ENCODE data around the gene PRDM16. TPM values are rescaled to one million over a fixed set of nuclear protein-coding genes. Genes with fewer than 3 reads are reported as not detected.

The PRDM16 gene
- total and polyA plus RNA-seq, 2 of the 8 experiments (the other 6 are each of a cell fraction or from before 2014, with no cell fraction given) = 0.39 to 0.43 TPM

- Histone ChIP-seq H3K9me3 (ENCODE audit: insufficient read depth in 2 of 2, low read depth in 1 of 2, low read length in 1 of 2) (no peaks in the 10 kb centered on the region; a peak in 1 of 4 replicates), H3K56ac (replicated peaks; ENCODE audit: insufficient read length, low read depth, low read length) (no peak overlapping the region), H2BK12ac (ENCODE audit: low read depth, low read length) (no peak overlapping the region), H2AK5ac (ENCODE audit: low read depth, low read length) (no peak overlapping the region), H4K5ac (ENCODE audit: insufficient read length, low read depth, low read length) (no peak overlapping the region), H4K8ac (ENCODE audit: extremely low read depth, insufficient read depth, low read length) (no peak overlapping the region), H2AFZ (ENCODE audit: low read length) (no peak overlapping the region), H3K4me1 (replicated peaks in 1 of 4; ENCODE audit: control insufficient read depth in 3 of 4, insufficient read depth in 4 of 4, low read length in 3 of 4) (no peaks in the 10 kb centered on the region), H2BK20ac (ENCODE audit: low read length) (no peak overlapping the region), H3K4ac (replicated peaks; ENCODE audit: insufficient read length, low read depth, low read length) (no peak overlapping the region), H2BK120ac (replicated peaks; ENCODE audit: low read depth, low read length) (no peak overlapping the region), H3K36me3 (ENCODE audit: control insufficient read depth in 2 of 4, insufficient read depth in 4 of 4, low read length in 3 of 4) (no peaks in the 10 kb centered on the region), H4K20me1 (replicated peaks in 1 of 2; ENCODE audit: control insufficient read depth in 1 of 2, insufficient read depth in 2 of 2, low read length in 2 of 2) (no peaks in the 10 kb centered on the region), H3K18ac (ENCODE audit: extremely low read depth, low read length) (no peak overlapping the region), H3K4me2 (ENCODE audit: insufficient read depth in 1 of 2, low read depth in 2 of 2, low read length in 2 of 2) (no peak overlapping the region), H3K27ac (ENCODE audit: low read depth, low read length) (no peak overlapping the region), H2BK15ac (ENCODE audit: low read length) (no peak overlapping the region), H3K27me3 (replicated peaks in 1 of 4; ENCODE audit: control insufficient read depth in 3 of 4, extremely low read depth in 1 of 4, insufficient read depth in 3 of 4, low read length in 3 of 4) (no peaks in the 10 kb centered on the region), H2BK5ac (ENCODE audit: low read depth, low read length) (no peak overlapping the region), H3K23me2 (ENCODE audit: low read depth, low read length) (no peaks in the 10 kb centered on the region), H3K79me2 (ENCODE audit: control insufficient read depth in 1 of 2, insufficient read depth in 2 of 2, low read length in 2 of 2) (no peaks in the 10 kb centered on the region), H4K91ac (replicated peaks; ENCODE audit: insufficient read length, low read length) (no peak overlapping the region), H3K14ac (ENCODE audit: insufficient read length) (no peak overlapping the region), H3K23ac (ENCODE audit: insufficient read length) (no peak overlapping the region), H3K4me3 (ENCODE audit: extremely low read depth in 1 of 4, insufficient read depth in 2 of 4, low read depth in 3 of 4, low read length in 4 of 4) (no peak overlapping the region), H3K9ac (replicated peaks in 1 of 4; ENCODE audit: extremely low read depth in 1 of 4, low read depth in 3 of 4, low read length in 3 of 4) (no peak overlapping the region), H3K79me1 (ENCODE audit: low read depth, low read length) (no peaks in the 10 kb centered on the region)
- ChIA-PET CTCF (ENCODE audit: partially characterized antibody) (interaction anchor here (1.0 to 1.6 kb wide), 5 partner anchors 11 to 479 kb away, joined by 3 read pairs; no protein-coding TSS in a partner anchor), POLR2A (ENCODE audit: partially characterized antibody) (no interaction called here)
- TF ChIP-seq PHF8 (conservative IDR thresholded peaks at IDR 0.05; ENCODE audit: low read depth, low read length) (no peak), SUZ12 (IDR thresholded peaks at IDR 0.05; ENCODE audit: low read length) (no peak), POU5F1 (IDR thresholded peaks at IDR 0.05; ENCODE audit: low read depth, low read length) (no peak), CHD2 (IDR thresholded peaks at IDR 0.05; ENCODE audit: low read length) (no peak), JUN (IDR thresholded peaks at IDR 0.05; ENCODE audit: low read depth, low read length) (no peak), EGR1 (IDR thresholded peaks at IDR 0.05; ENCODE audit: borderline replicate concordance, low read depth, low read length) (no peak)
- FAIRE-seq = no peak
- WGBS, 2 experiments (ENCODE audit: extremely low coverage in 1 of 2, insufficient coverage in 1 of 2, insufficient read length in 1 of 2, insufficient replicate concordance in 2 of 2, low coverage in 1 of 2, low lambda C conversion rate in 2 of 2, missing lambda C conversion rate in 1 of 2) = 89% methylated on average over 12 of the region's 12 CpGs; no CpG with 5 or more reads in 1 of the 2 experiments
- DNase-seq (ENCODE audit: low read depth in 1 of 2, low spot score in 2 of 2) = no peak
Measured at GRCh38 chr1:3142751-3143150, 73.7 kb downstream of the PRDM16 start.

Measured in H1 (cell line).